DOHH2 (cell line): Measurements from ENCODE around the gene CR1.
"Not testable (repeated sequence)": the region's sequence is repeated elsewhere in the genome, so short reads cannot be mapped to it uniquely, and the experiment has no call there.

ENCODE experiments used
- CTCF ChIP-seq: fragments of 200-600 bp; sonication (generic); IDR thresholded peaks from one replicate; pipeline ENCODE4 v1.5.1; 2014; ENCODE audit warnings: antibody characterized with exemption, mild to moderate bottlenecking, low read depth, low read length; ENCODE audit not compliant: poor library complexity, severe bottlenecking
- EZH2phosphoT487 ChIP-seq: fragments of 200-600 bp; sonication (generic); IDR thresholded peaks from 2 replicates; pipeline ENCODE4 v1.6.1; 2017; ENCODE audit warnings: borderline replicate concordance, mild to moderate bottlenecking, antibody characterized with exemption, low read length, moderate library complexity, mixed read lengths

GRCh38 chr1:207633699-207634289 is 137.8 kb downstream of the CR1 start:
- TF ChIP-seq CTCF, EZH2phosphoT487: not testable (repeated sequence)
